Activated naive CD8-positive, alpha-beta T cell treated with anti-CD3 and anti-CD28 coated beads, Interleukin-2, amount 10 ng/mL, durations not matched to agents 7 days and 5 days (primary cell): ENCODE data around the gene BIVM. TPM values are rescaled to one million over a fixed set of nuclear protein-coding genes. Genes with fewer than 3 reads are reported as not detected.

Experiments used
- ATAC-seq: fragments of 150-1000 bp; cut with Tn5 transposase; one replicate; pipeline ENCODE4 v1.10.0; 2021; ENCODE audit warnings: low read depth, moderate library complexity
- POLR2A ChIA-PET: fragments of 350-600 bp; sonication (Branson Sonifier 250); formaldehyde crosslinking; loops from one replicate; lab custom pipeline; 2021; ENCODE audit warnings: antibody characterized with exemption; lab: Charles Lee
- DNase-seq: peaks from one replicate; pipeline ENCODE4 v3.0.0; 2021
- H3K27ac Mint-ChIP-seq: one replicate; pipeline ENCODE4 v1.8.0; 2022; ENCODE audit warnings: mild to moderate bottlenecking, mixed read lengths
- H3K27me3 Mint-ChIP-seq: one replicate; pipeline ENCODE4 v1.8.0; 2022; ENCODE audit warnings: mild to moderate bottlenecking, moderate library complexity, mixed read lengths
- H3K36me3 Mint-ChIP-seq: one replicate; pipeline ENCODE4 v1.8.0; 2021; ENCODE audit warnings: mild to moderate bottlenecking, mixed read lengths
- H3K4me1 Mint-ChIP-seq: one replicate; pipeline ENCODE4 v1.8.0; 2021; ENCODE audit warnings: mixed read lengths
- H3K4me3 Mint-ChIP-seq: one replicate; pipeline ENCODE4 v1.8.0; 2022; ENCODE audit warnings: mild to moderate bottlenecking, moderate library complexity, mixed read lengths
- H3K9me3 Mint-ChIP-seq: one replicate; pipeline ENCODE4 v1.8.0; 2021; ENCODE audit warnings: mixed read lengths
- total RNA-seq, 2 experiments: library from RNA; stranded (reverse); gene quantifications; one replicate each; pipeline ENCODE4 v1.2.3, GENCODE V29; 2021

BIVM gene
- total RNA-seq, 2 experiments from 2014 or later = 19.8 to 26.2 TPM

GRCh38 chr13:102793611-102794355 is 5.1 kb upstream of the BIVM start:
- ATAC-seq (no peak), DNase-seq (no peak)
- peaks cover 18% of the 10 kb centered on the region for H3K4me1 Mint-ChIP-seq
- H3K27ac Mint-ChIP-seq = no peak overlapping the region
- H3K9me3 Mint-ChIP-seq = no peaks in the 10 kb centered on the region
- H3K4me3 Mint-ChIP-seq = no peak overlapping the region
- peaks cover 23% of the 10 kb centered on the region for H3K36me3 Mint-ChIP-seq
- POLR2A ChIA-PET = interaction anchor here (1.7 kb wide), 1 partner anchor 20 kb away, joined by 6 read pairs; the partner anchor contains the start of gene TEX30
- no peaks in the 10 kb centered on the region for H3K27me3 Mint-ChIP-seq

GRCh38 chr13:102799426-102800144 is 666 bp downstream of the BIVM start:
- Mint-ChIP-seq H3K27ac (peak overlapping the region; percentile 87), H3K4me1 (peaks cover 43% of the 10 kb centered on the region), H3K27me3 (no peaks in the 10 kb centered on the region), H3K9me3 (no peaks in the 10 kb centered on the region), H3K4me3 (peak overlapping the region; percentile 96), H3K36me3 (peaks cover 10% of the 10 kb centered on the region)
- ATAC-seq (peak; percentile 2), DNase-seq (peak; percentile 61)
- POLR2A ChIA-PET = interaction anchor here (1.0 to 5.2 kb wide), 5 partner anchors 20 to 203 kb away, joined by 3 to 77 read pairs (median 19); partner anchors contain the start of genes ERCC5, TEX30 and TPP2

GRCh38 chr13:102800145-102801041 is 1.5 kb downstream of the BIVM start:
- ATAC-seq = peak; percentile 78
- POLR2A ChIA-PET = interaction anchor here (1.0 to 5.2 kb wide), 6 partner anchors 21 to 204 kb away, joined by 3 to 77 read pairs (median 12); partner anchors contain the start of genes ERCC5, TEX30 and TPP2
- peak overlapping the region; percentile 96 for H3K4me3 Mint-ChIP-seq

GRCh38 chr13:102805680-102806079 is 6.8 kb downstream of the BIVM start:
- ATAC-seq (no peak), DNase-seq (no peak)
- Mint-ChIP-seq H3K4me3 (no peak overlapping the region), H3K4me1 (peaks cover 31% of the 10 kb centered on the region), H3K9me3 (no peaks in the 10 kb centered on the region), H3K27me3 (no peaks in the 10 kb centered on the region), H3K36me3 (peaks cover 20% of the 10 kb centered on the region), H3K27ac (no peak overlapping the region)
- POLR2A ChIA-PET = no interaction called here

More at GRCh38 chr13:102800145-102801041, 1.5 kb downstream of the BIVM start:
- H3K4me1 Mint-ChIP-seq = peaks cover 43% of the 10 kb centered on the region
- DNase-seq = peak; percentile 93
- H3K27ac Mint-ChIP-seq = peak overlapping the region; percentile 87
- H3K27me3 Mint-ChIP-seq = no peaks in the 10 kb centered on the region
- peaks cover 10% of the 10 kb centered on the region for H3K36me3 Mint-ChIP-seq
- H3K9me3 Mint-ChIP-seq = no peaks in the 10 kb centered on the region

GRCh38 chr13:102807699-102808098 is 8.8 kb downstream of the BIVM start:
- H3K4me1 Mint-ChIP-seq = peaks cover 24% of the 10 kb centered on the region
- POLR2A ChIA-PET = no interaction called here

GRCh38 chr13:102812611-102813287 is 13.8 kb downstream of the BIVM start:
- DNase-seq = no peak
- H3K4me1 Mint-ChIP-seq = peaks cover 15% of the 10 kb centered on the region
- no peak overlapping the region for H3K4me3 Mint-ChIP-seq
- H3K36me3 Mint-ChIP-seq = peaks cover 35% of the 10 kb centered on the region
- ATAC-seq = peak; percentile 45
- no peaks in the 10 kb centered on the region for H3K27me3 Mint-ChIP-seq
- peaks cover 4% of the 10 kb centered on the region for H3K9me3 Mint-ChIP-seq
- POLR2A ChIA-PET = no interaction called here
- H3K27ac Mint-ChIP-seq = no peak overlapping the region

More at GRCh38 chr13:102807699-102808098, 8.8 kb downstream of the BIVM start:
- DNase-seq (no peak), ATAC-seq (no peak)
- no peak overlapping the region for H3K4me3 Mint-ChIP-seq
- H3K9me3 Mint-ChIP-seq = peaks cover 4% of the 10 kb centered on the region
- H3K27me3 Mint-ChIP-seq = no peaks in the 10 kb centered on the region
- peaks cover 37% of the 10 kb centered on the region for H3K36me3 Mint-ChIP-seq
- no peak overlapping the region for H3K27ac Mint-ChIP-seq

GRCh38 chr13:102814025-102814607 is 15.2 kb downstream of the BIVM start:
- DNase-seq (no peak), ATAC-seq (no peak)
- POLR2A ChIA-PET = interaction anchor here (0.8 kb wide), 1 partner anchor 218 kb away, joined by 3 read pairs; no protein-coding TSS in a partner anchor
- Mint-ChIP-seq H3K4me1 (peaks cover 13% of the 10 kb centered on the region), H3K27me3 (no peaks in the 10 kb centered on the region), H3K36me3 (peaks cover 31% of the 10 kb centered on the region), H3K9me3 (peaks cover 4% of the 10 kb centered on the region), H3K4me3 (no peak overlapping the region), H3K27ac (no peak overlapping the region)

GRCh38 chr13:102814793-102815192 is 15.9 kb downstream of the BIVM start:
- Mint-ChIP-seq H3K27me3 (no peaks in the 10 kb centered on the region), H3K27ac (no peak overlapping the region), H3K4me1 (peaks cover 14% of the 10 kb centered on the region), H3K9me3 (peaks cover 4% of the 10 kb centered on the region), H3K36me3 (peaks cover 36% of the 10 kb centered on the region), H3K4me3 (no peak overlapping the region)
- ATAC-seq (no peak), DNase-seq (no peak)
- POLR2A ChIA-PET = interaction anchor here (0.8 kb wide), 1 partner anchor 219 kb away, joined by 3 read pairs; no protein-coding TSS in a partner anchor

GRCh38 chr13:102815788-102816187 is 16.9 kb downstream of the BIVM start:
- ATAC-seq (no peak), DNase-seq (no peak)
- Mint-ChIP-seq H3K27ac (no peak overlapping the region), H3K27me3 (no peaks in the 10 kb centered on the region), H3K9me3 (peaks cover 4% of the 10 kb centered on the region), H3K36me3 (peaks cover 36% of the 10 kb centered on the region), H3K4me1 (peaks cover 14% of the 10 kb centered on the region), H3K4me3 (no peak overlapping the region)
- POLR2A ChIA-PET = no interaction called here

GRCh38 chr13:102816708-102817107 is 17.8 kb downstream of the BIVM start:
- Mint-ChIP-seq H3K36me3 (peaks cover 29% of the 10 kb centered on the region), H3K4me1 (peaks cover 14% of the 10 kb centered on the region), H3K4me3 (no peak overlapping the region), H3K9me3 (peaks cover 4% of the 10 kb centered on the region), H3K27me3 (no peaks in the 10 kb centered on the region), H3K27ac (no peak overlapping the region)
- POLR2A ChIA-PET = no interaction called here
- no peak for DNase-seq
- ATAC-seq = no peak

GRCh38 chr13:102817241-102817640 is 18.3 kb downstream of the BIVM start:
- H3K4me3 Mint-ChIP-seq = no peak overlapping the region
- no peaks in the 10 kb centered on the region for H3K9me3 Mint-ChIP-seq
- POLR2A ChIA-PET = no interaction called here
- no peak for DNase-seq
- H3K27ac Mint-ChIP-seq = no peak overlapping the region
- peaks cover 11% of the 10 kb centered on the region for H3K4me1 Mint-ChIP-seq
- no peak for ATAC-seq
- H3K36me3 Mint-ChIP-seq = peaks cover 29% of the 10 kb centered on the region
- H3K27me3 Mint-ChIP-seq = no peaks in the 10 kb centered on the region

GRCh38 chr13:102817907-102818306 is 19.0 kb downstream of the BIVM start:
- ATAC-seq = no peak
- Mint-ChIP-seq H3K27me3 (no peaks in the 10 kb centered on the region), H3K36me3 (peaks cover 30% of the 10 kb centered on the region), H3K9me3 (no peaks in the 10 kb centered on the region), H3K4me3 (no peak overlapping the region), H3K27ac (no peak overlapping the region), H3K4me1 (peaks cover 6% of the 10 kb centered on the region)
- POLR2A ChIA-PET = no interaction called here
- no peak for DNase-seq
